Measurements from ENCODE around the gene OR51B2. TPM values are rescaled to one million over a fixed set of nuclear protein-coding genes. Genes with fewer than 3 reads are reported as not detected.

OR51B2 gene
- total RNA-seq, 1 experiment from 2014 or later: not detected

GRCh38 chr11:5284637-5285036, 39.5 kb downstream of the OR51B2 start:
- Histone ChIP-seq H2BK5ac (ENCODE audit: insufficient read length, low read length) (no peak overlapping the region), H3T11ph (ENCODE audit: low read length) (no peak overlapping the region), H4K5ac (ENCODE audit: insufficient read length, low read depth, low read length) (no peak overlapping the region), H3K27ac (ENCODE audit: insufficient read length, low read depth, low read length) (no peak overlapping the region), H4K91ac (ENCODE audit: insufficient read length, low read depth, low read length) (no peak overlapping the region), H2AFZ (ENCODE audit: low read length) (no peak overlapping the region), H3K4me2 (ENCODE audit: insufficient read depth, insufficient read length, low read length) (no peak overlapping the region), H2BK120ac (ENCODE audit: low read depth, low read length, poor library complexity, severe bottlenecking) (no peak overlapping the region), H2AK5ac (ENCODE audit: insufficient read length, low read length) (no peak overlapping the region), H3K4me1 (ENCODE audit: insufficient read depth, low read length) (no peaks in the 10 kb centered on the region), H4K20me1 (ENCODE audit: control insufficient read depth, insufficient read depth, insufficient read length) (no peaks in the 10 kb centered on the region), H3K4ac (ENCODE audit: low read depth, low read length) (no peak overlapping the region), H4K8ac (replicated peaks; ENCODE audit: insufficient read length, low read depth, low read length) (no peak overlapping the region), H3K27me3 (ENCODE audit: insufficient read depth, low read length) (no peaks in the 10 kb centered on the region), H3K14ac (ENCODE audit: insufficient read depth, low read length) (no peak overlapping the region), H3K9ac (ENCODE audit: extremely low read depth, insufficient read length, low read length) (no peak overlapping the region), H3K23ac (ENCODE audit: insufficient read length, low read depth, low read length) (no peak overlapping the region), H3K9me3 (ENCODE audit: control insufficient read depth, low read depth, low read length) (no peaks in the 10 kb centered on the region), H3K79me2 (ENCODE audit: insufficient read depth, low read length) (no peaks in the 10 kb centered on the region), H3K18ac (ENCODE audit: insufficient read length, low read depth, low read length) (no peak overlapping the region), H2BK15ac (ENCODE audit: low read depth, low read length) (no peak overlapping the region), H2BK12ac (ENCODE audit: insufficient read length, low read depth, low read length) (no peak overlapping the region), H3K79me1 (ENCODE audit: insufficient read depth, low read depth, low read length, poor library complexity, severe bottlenecking) (no peaks in the 10 kb centered on the region), H3K56ac (ENCODE audit: insufficient read length, low read depth, low read length) (no peak overlapping the region), H2BK20ac (ENCODE audit: low read depth, low read length, poor library complexity, severe bottlenecking) (no peak overlapping the region), H3K23me2 (ENCODE audit: insufficient read length, low read depth, low read length, poor library complexity, severe bottlenecking) (no peaks in the 10 kb centered on the region)
- H3K27me3 Mint-ChIP-seq (ENCODE audit: low read depth): no peaks in the 10 kb centered on the region; the same call in 1 of the 2 replicates
- DNase-seq: no peak
- peaks cover 4% of the 10 kb centered on the region in 2 experiments for H3K4me1 Mint-ChIP-seq
- TF ChIP-seq CTCF (conservative IDR thresholded peaks at IDR 0.05): no peak
- H3K4me3 Mint-ChIP-seq: no peak overlapping the region
- no peak overlapping the region for H3K27ac Mint-ChIP-seq
- no CpG with 5 or more reads among the region's 2 CpGs for WGBS (ENCODE audit: extremely low coverage, insufficient read length, low lambda C conversion rate)
- H3K36me3 Mint-ChIP-seq (ENCODE audit: insufficient read depth in 1 of 3, low read depth in 3 of 3): no peaks in the 10 kb centered on the region; a peak in 1 of 7 replicates
- no peaks in the 10 kb centered on the region for H3K9me3 Mint-ChIP-seq
